GM12892 (cell line): Measurements from ENCODE around the gene SPATA20.

ENCODE experiments used
- POLR2A ChIP-seq: IDR thresholded peaks from 2 replicates; pipeline ENCODE4 v1.6.1; 2011; ENCODE audit warnings: low read depth, low read length, control low read depth
- POLR2AphosphoS5 ChIP-seq: IDR thresholded peaks from 2 replicates; pipeline ENCODE4 v1.6.1; 2011; ENCODE audit warnings: low read depth, low read length, control low read depth

- no peak for TF ChIP-seq POLR2A
- no peak for TF ChIP-seq POLR2AphosphoS5
Measured at GRCh38 chr17:50531428-50532025, 15.4 kb upstream of the SPATA20 start.
